ENCODE data around the gene TMEM182.

TMEM182 gene

GRCh38 chr2:102789349-102790090 lies 27.7 kb downstream of the TMEM182 start:
- TF ChIP-seq CTCF (IDR thresholded peaks at IDR 0.05): no peak
- no peak overlapping the region for H3K27ac ChIP-seq
- DNase-seq (ENCODE audit: low spot score): no peak

GRCh38 chr2:102790091-102790455 lies 28.2 kb downstream of the TMEM182 start:
- no peak for TF ChIP-seq CTCF (IDR thresholded peaks at IDR 0.05)
- DNase-seq (ENCODE audit: low spot score): no peak
- no peak overlapping the region for H3K4me3 ChIP-seq
- H3K27ac ChIP-seq: no peak overlapping the region

More at GRCh38 chr2:102789349-102790090, 27.7 kb downstream of the TMEM182 start:
- no peak overlapping the region for H3K4me3 ChIP-seq

- H3K27ac ChIP-seq: no peak overlapping the region
- no peak for TF ChIP-seq CTCF (IDR thresholded peaks at IDR 0.05)
- H3K4me3 ChIP-seq: no peak overlapping the region
- DNase-seq (ENCODE audit: low spot score): no peak
Observed at GRCh38 chr2:102792568-102793208, 30.9 kb downstream of the TMEM182 start.

GRCh38 chr2:102795641-102796040 lies 33.8 kb downstream of the TMEM182 start:
- no peak overlapping the region for H3K4me3 ChIP-seq
- no peak overlapping the region for H3K27ac ChIP-seq
- DNase-seq (ENCODE audit: low spot score): no peak
- no peak for TF ChIP-seq CTCF (IDR thresholded peaks at IDR 0.05)

GRCh38 chr2:102796337-102796736 lies 34.5 kb downstream of the TMEM182 start:
- no peak for TF ChIP-seq CTCF (IDR thresholded peaks at IDR 0.05)
- Histone ChIP-seq H3K4me3 (no peak overlapping the region), H3K27ac (no peak overlapping the region)
- no peak for DNase-seq (ENCODE audit: low spot score)

- Histone ChIP-seq H3K27ac (no peak overlapping the region), H3K4me3 (no peak overlapping the region)
- DNase-seq (ENCODE audit: low spot score): no peak
- TF ChIP-seq CTCF (IDR thresholded peaks at IDR 0.05): no peak
Observed at GRCh38 chr2:102797486-102797885, 35.7 kb downstream of the TMEM182 start.

- no peak for TF ChIP-seq CTCF (IDR thresholded peaks at IDR 0.05)
- Histone ChIP-seq H3K4me3 (no peak overlapping the region), H3K27ac (no peak overlapping the region)
- no peak for DNase-seq (ENCODE audit: low spot score)
Observed at GRCh38 chr2:102798181-102798580, 36.4 kb downstream of the TMEM182 start.
